SU-DHL-6 (cell line): ENCODE results near the gene FAM236A.
"Not testable (repeated sequence)": the region's sequence is repeated elsewhere in the genome, so short reads cannot be mapped to it uniquely, and the experiment has no call there.

Experiments
- EZH2phosphoT487 ChIP-seq: fragments of 200-600 bp; sonication (generic), shearing (Covaris generic); conservative IDR thresholded peaks from 2 replicates; pipeline ENCODE4 v1.6.1; 2018; ENCODE audit warnings: mild to moderate bottlenecking, antibody characterized with exemption, low read length, moderate library complexity, mixed read lengths
- TF ChIP-seq, protein P1 (sequence below): fragments of 200-600 bp; sonication (generic); IDR thresholded peaks from one replicate; pipeline ENCODE4 v1.5.1; 2017; ENCODE audit warnings: antibody characterized with exemption, mild to moderate bottlenecking, low read length, moderate library complexity; ENCODE audit not compliant: insufficient read depth, poor library complexity, severe bottlenecking

DNA sequence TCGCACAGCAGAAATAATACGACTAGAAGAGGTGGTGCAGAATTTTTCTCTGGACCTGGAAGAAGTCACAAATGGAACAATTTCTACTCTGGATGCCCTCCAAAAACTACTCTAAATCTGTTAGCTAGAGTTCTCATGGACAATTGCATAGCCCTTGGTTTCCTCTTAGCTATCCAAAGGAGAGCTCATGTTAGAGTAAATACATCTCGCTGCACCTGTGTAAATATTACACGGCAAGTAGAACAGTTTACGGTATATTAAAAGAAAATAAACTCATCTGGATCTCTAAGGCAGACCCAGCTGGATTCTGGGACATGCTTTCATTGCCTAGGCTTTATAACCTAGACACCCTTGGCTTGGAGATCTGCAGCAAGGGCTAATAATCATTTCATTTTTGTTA is 33.9 kb downstream of the FAM236A start:
- TF ChIP-seq, protein P1, sequence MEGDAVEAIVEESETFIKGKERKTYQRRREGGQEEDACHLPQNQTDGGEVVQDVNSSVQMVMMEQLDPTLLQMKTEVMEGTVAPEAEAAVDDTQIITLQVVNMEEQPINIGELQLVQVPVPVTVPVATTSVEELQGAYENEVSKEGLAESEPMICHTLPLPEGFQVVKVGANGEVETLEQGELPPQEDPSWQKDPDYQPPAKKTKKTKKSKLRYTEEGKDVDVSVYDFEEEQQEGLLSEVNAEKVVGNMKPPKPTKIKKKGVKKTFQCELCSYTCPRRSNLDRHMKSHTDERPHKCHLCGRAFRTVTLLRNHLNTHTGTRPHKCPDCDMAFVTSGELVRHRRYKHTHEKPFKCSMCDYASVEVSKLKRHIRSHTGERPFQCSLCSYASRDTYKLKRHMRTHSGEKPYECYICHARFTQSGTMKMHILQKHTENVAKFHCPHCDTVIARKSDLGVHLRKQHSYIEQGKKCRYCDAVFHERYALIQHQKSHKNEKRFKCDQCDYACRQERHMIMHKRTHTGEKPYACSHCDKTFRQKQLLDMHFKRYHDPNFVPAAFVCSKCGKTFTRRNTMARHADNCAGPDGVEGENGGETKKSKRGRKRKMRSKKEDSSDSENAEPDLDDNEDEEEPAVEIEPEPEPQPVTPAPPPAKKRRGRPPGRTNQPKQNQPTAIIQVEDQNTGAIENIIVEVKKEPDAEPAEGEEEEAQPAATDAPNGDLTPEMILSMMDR = not testable (repeated sequence)
- not testable (repeated sequence) for TF ChIP-seq EZH2phosphoT487
